HepG2 (cell line): ENCODE data around the gene CRAT. TPM values are rescaled to one million over a fixed set of nuclear protein-coding genes. Genes with fewer than 3 reads are reported as not detected.

Experiments used
- ATAC-seq: fragments of 200-7000 bp; cut with Tn5 transposase; 3 replicates; pipeline ENCODE4 v1.9.1; 2020; ENCODE audit warnings: mild to moderate bottlenecking, moderate library complexity
- BruUV-seq: library from RNA; stranded (reverse); fragments of 400-500 nt; replicated peaks from 2 replicates; lab custom pipeline; 2021; lab: Mats Ljungman, UMichigan
- CTCF ChIA-PET: fragments of 300-600 bp; formaldehyde crosslinking; extraction: SDS; loops from one replicate; lab custom pipeline; 2021; ENCODE audit warnings: low total read pairs, inconsistent platforms, low intra/inter-chr PET ratio; lab: Yijun Ruan, JAX
- POLR2A ChIA-PET: fragments of 350-600 bp; sonication (Branson Sonifier 250); formaldehyde crosslinking; loops from one replicate; lab custom pipeline; 2020; ENCODE audit warnings: antibody characterized with exemption, inconsistent platforms; lab: Yijun Ruan, JAX
- DNase-seq: peaks from one replicate; pipeline ENCODE4 v3.0.0-alpha.2; 2015; ENCODE audit warnings: low spot score
- FAIRE-seq: peaks from 3 replicates; lab custom pipeline; 2011; peaks lifted over from hg19 to GRCh38; lab: Jason Lieb, UNC
- H2AFZ ChIP-seq: one replicate; pipeline ENCODE4 v1.6.1; 2011; ENCODE audit warnings: low read length, inconsistent platforms
- H3K27ac ChIP-seq: fragments of 300-600 bp; 3 replicates; pipeline ENCODE4 v1.8.0; 2011; ENCODE audit warnings: mixed run types, mild to moderate bottlenecking, mixed read lengths, low read length, inconsistent platforms; ENCODE audit not compliant: insufficient read depth; ENCODE audit errors: extremely low read length
- H3K27me3 ChIP-seq, 2 experiments: fragments of 200-600 bp in 1 of 2; 2 replicates in 1 of 2; 3 replicates in 1 of 2; pipeline versions ENCODE4 v1.6.0 to v1.8.0; 2011; ENCODE audit warnings: low read length in 2 of 2, mild to moderate bottlenecking in 2 of 2, moderate library complexity in 2 of 2, inconsistent platforms in 1 of 2; ENCODE audit not compliant: insufficient read depth in 2 of 2, control insufficient read depth in 1 of 2
- H3K36me3 ChIP-seq, 2 experiments: fragments of 200-600 bp in 1 of 2; replicated peaks in 1 of 2; 2 replicates in 1 of 2; 3 replicates in 1 of 2; pipeline versions ENCODE4 v1.5.1 to v1.8.0; 2011; ENCODE audit warnings: low read length in 2 of 2, inconsistent platforms in 1 of 2; ENCODE audit not compliant: insufficient read depth in 2 of 2, control insufficient read depth in 1 of 2
- H3K4me1 ChIP-seq: 2 replicates; pipeline ENCODE4 v1.5.1; 2012; ENCODE audit warnings: low read length, inconsistent platforms; ENCODE audit not compliant: insufficient read depth
- H3K4me2 ChIP-seq: 2 replicates; pipeline ENCODE4 v1.6.0; 2011; ENCODE audit warnings: low read depth, low read length, inconsistent platforms
- H3K4me3 ChIP-seq, 3 experiments: fragments of 200-600 bp in 1 of 3; sonication (generic), shearing (Covaris generic) in 1 of 3; replicated peaks in 1 of 3; 2 replicates each; pipeline ENCODE4 v1.5.1; 2011 to 2016; ENCODE audit warnings: low read length in 3 of 3, inconsistent platforms in 2 of 3, low read depth in 2 of 3, mild to moderate bottlenecking in 2 of 3, control low read depth in 1 of 3, mixed read lengths in 1 of 3; ENCODE audit not compliant: insufficient read depth in 1 of 3
- H3K79me2 ChIP-seq: one replicate; pipeline ENCODE4 v1.6.1; 2011; ENCODE audit warnings: low read length, inconsistent platforms; ENCODE audit not compliant: insufficient read depth
- H3K9ac ChIP-seq: 2 replicates; pipeline ENCODE4 v1.6.0; 2011; ENCODE audit warnings: mild to moderate bottlenecking, low read depth, low read length, inconsistent platforms; ENCODE audit not compliant: insufficient read depth
- H3K9me3 ChIP-seq: 2 replicates; pipeline ENCODE4 v1.5.1; 2012; ENCODE audit warnings: mild to moderate bottlenecking, low read length
- H4K20me1 ChIP-seq: 2 replicates; pipeline ENCODE4 v1.6.0; 2011; ENCODE audit warnings: inconsistent platforms, mild to moderate bottlenecking, low read length, moderate library complexity; ENCODE audit not compliant: insufficient read depth
- FOXO1 ChIP-seq: sonication (generic); formaldehyde crosslinking; IDR thresholded peaks from 2 replicates; pipeline ENCODE4 v1.4.0; 2020; ENCODE audit warnings: missing genetic modification reagents
- MLLT10 ChIP-seq: sonication (generic); formaldehyde crosslinking; IDR thresholded peaks from 2 replicates; pipeline ENCODE4 v1.4.0; 2020; ENCODE audit warnings: missing genetic modification reagents
- NFYC ChIP-seq: IDR thresholded peaks from 2 replicates; pipeline ENCODE4 v1.6.1; 2016; ENCODE audit warnings: missing genetic modification reagents, missing compliant biosample characterization
- SAFB2 ChIP-seq: sonication (generic); formaldehyde crosslinking; IDR thresholded peaks from 2 replicates; pipeline ENCODE4 v1.5.1; 2020; ENCODE audit warnings: missing genetic modification reagents, low read depth, mild to moderate bottlenecking, borderline replicate concordance
- ZNF441 ChIP-seq: sonication (generic); formaldehyde crosslinking; IDR thresholded peaks from 2 replicates; pipeline ENCODE4 v1.7.0; 2021; ENCODE audit warnings: missing genetic modification reagents, borderline replicate concordance
- ZNF720 ChIP-seq: sonication (generic); formaldehyde crosslinking; IDR thresholded peaks from 2 replicates; pipeline ENCODE4 v1.4.0; 2020; ENCODE audit warnings: missing genetic modification reagents
- WGBS: methylation state at CpG from one replicate; pipeline ENCODE4 v1.1.6; 2017; ENCODE audit warnings: low lambda C conversion rate; 5-methylcytosine and 5-hydroxymethylcytosine counted together
- in situ Hi-C: cut with HindIII; loops from 2 replicates; pipeline ENCODE4 v1.10.0; 2017; ENCODE audit warnings: low pct_unique_long_range_greater_than_20kb; ENCODE audit not compliant: extremely low pct_ligation_motif_present
- intact Hi-C: fragments of 100-400 bp; cut with micrococcal nuclease; formaldehyde crosslinking; loops from one replicate; pipeline ENCODE4 v1.10.0; 2022; ENCODE audit not compliant: unreplicated experiment
- polyA plus RNA-seq, 8 experiments: library from polyadenylated mRNA; depleted of rRNA in 3 of 8; stranded (reverse) in 7 of 8; unstranded in 1 of 8; fragments of >200 nt; fragmentation: Illumina TruSeq in 4 of 8; extraction: Trizol in 4 of 8; gene quantifications; 2 replicates each; pipeline versions ENCODE4 v1.2.1 to v1.2.3, GENCODE V29; 2011 to 2016; ENCODE audit warnings: low read depth in 4 of 8, missing spikeins in 1 of 8, mixed read lengths in 1 of 8; ENCODE audit not compliant: insufficient read depth in 1 of 8
- total RNA-seq, 5 experiments: library from RNA; depleted of rRNA; stranded (reverse); fragments of >200 nt; fragmentation: Illumina TruSeq; extraction: Trizol; gene quantifications; 2 replicates each; pipeline ENCODE4 v1.2.3, GENCODE V29; 2016; ENCODE audit warnings: low read depth in 1 of 5
- TF ChIP-seq, protein P1 (sequence below), 2 experiments: IDR thresholded peaks; 2 replicates each; pipeline ENCODE4 v1.6.1; 2011 to 2012; ENCODE audit warnings: low read length in 2 of 2, borderline replicate concordance in 1 of 2, low read depth in 1 of 2, mild to moderate bottlenecking in 1 of 2, moderate library complexity in 1 of 2

The CRAT gene
- total and polyA plus RNA-seq, 2 of the 13 experiments (the other 11 are each of a cell fraction or from before 2014, with no cell fraction given) = 26.1 to 26.6 TPM

- peak overlapping the region; percentile 96 for H3K9ac ChIP-seq
- peak overlapping the region; percentile 98 for H3K27ac ChIP-seq
- TF ChIP-seq NFYC = no peak
- TF ChIP-seq, protein P1, sequence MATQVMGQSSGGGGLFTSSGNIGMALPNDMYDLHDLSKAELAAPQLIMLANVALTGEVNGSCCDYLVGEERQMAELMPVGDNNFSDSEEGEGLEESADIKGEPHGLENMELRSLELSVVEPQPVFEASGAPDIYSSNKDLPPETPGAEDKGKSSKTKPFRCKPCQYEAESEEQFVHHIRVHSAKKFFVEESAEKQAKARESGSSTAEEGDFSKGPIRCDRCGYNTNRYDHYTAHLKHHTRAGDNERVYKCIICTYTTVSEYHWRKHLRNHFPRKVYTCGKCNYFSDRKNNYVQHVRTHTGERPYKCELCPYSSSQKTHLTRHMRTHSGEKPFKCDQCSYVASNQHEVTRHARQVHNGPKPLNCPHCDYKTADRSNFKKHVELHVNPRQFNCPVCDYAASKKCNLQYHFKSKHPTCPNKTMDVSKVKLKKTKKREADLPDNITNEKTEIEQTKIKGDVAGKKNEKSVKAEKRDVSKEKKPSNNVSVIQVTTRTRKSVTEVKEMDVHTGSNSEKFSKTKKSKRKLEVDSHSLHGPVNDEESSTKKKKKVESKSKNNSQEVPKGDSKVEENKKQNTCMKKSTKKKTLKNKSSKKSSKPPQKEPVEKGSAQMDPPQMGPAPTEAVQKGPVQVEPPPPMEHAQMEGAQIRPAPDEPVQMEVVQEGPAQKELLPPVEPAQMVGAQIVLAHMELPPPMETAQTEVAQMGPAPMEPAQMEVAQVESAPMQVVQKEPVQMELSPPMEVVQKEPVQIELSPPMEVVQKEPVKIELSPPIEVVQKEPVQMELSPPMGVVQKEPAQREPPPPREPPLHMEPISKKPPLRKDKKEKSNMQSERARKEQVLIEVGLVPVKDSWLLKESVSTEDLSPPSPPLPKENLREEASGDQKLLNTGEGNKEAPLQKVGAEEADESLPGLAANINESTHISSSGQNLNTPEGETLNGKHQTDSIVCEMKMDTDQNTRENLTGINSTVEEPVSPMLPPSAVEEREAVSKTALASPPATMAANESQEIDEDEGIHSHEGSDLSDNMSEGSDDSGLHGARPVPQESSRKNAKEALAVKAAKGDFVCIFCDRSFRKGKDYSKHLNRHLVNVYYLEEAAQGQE (IDR thresholded peaks at IDR 0.05; ENCODE audit: borderline replicate concordance in 1 of 2, low read depth in 1 of 2, low read length in 2 of 2) = no peak
- no peak for TF ChIP-seq FOXO1 (CRISPR knock-in tag)
- no peak for TF ChIP-seq MLLT10 (CRISPR knock-in tag)
- TF ChIP-seq ZNF441 = no peak
- TF ChIP-seq SAFB2 (CRISPR knock-in tag) = no peak
- TF ChIP-seq ZNF720 (CRISPR knock-in tag) = no peak
- in situ Hi-C loops = loop anchor here (5.0 kb wide), 2 partner anchors 36 to 481 kb away; partner anchors contain the start of genes C9orf50 and IER5L
- no peaks in the 10 kb centered on the region for H4K20me1 ChIP-seq
- CTCF ChIA-PET = no interaction called here
- no peaks in the 10 kb centered on the region for H3K27me3 ChIP-seq
- WGBS = 81% methylated on average over 13 of the region's 13 CpGs
- intact Hi-C loops = loop anchor here (5.0 kb wide), 1 partner anchor 36 kb away; the partner anchor contains the start of gene IER5L
- no peaks in the 10 kb centered on the region for H3K9me3 ChIP-seq
- H3K79me2 ChIP-seq = peaks cover 6% of the 10 kb centered on the region
- POLR2A ChIA-PET = interaction anchor here (0.8 to 3.5 kb wide), 24 partner anchors 10 to 484 kb away, joined by 3 to 55 read pairs (median 6); partner anchors contain the start of genes C9orf50, CRAT, IER5L and NTMT1
- FAIRE-seq (no peak), DNase-seq (no peak), ATAC-seq (no peak)
- H3K4me2 ChIP-seq = peak overlapping the region; percentile 97
- peaks cover 9 to 51% of the 10 kb centered on the region in 2 experiments for H3K36me3 ChIP-seq
- BruUV-seq = no TSS peak
- H2AFZ ChIP-seq = no peak overlapping the region
- H3K4me1 ChIP-seq = peaks cover 64% of the 10 kb centered on the region
- H3K4me3 ChIP-seq = peak overlapping the region; percentile 48 to 75 (median 57); a peak in 5 of 6 replicates
Measured at GRCh38 chr9:129141066-129142041, 30.8 kb upstream of the CRAT start.
